ENCODE results near the gene APOBEC2. TPM values are rescaled to one million over a fixed set of nuclear protein-coding genes. Genes with fewer than 3 reads are reported as not detected.
A peak's percentile ranks its signal among the peaks of the same experiment; 100 is the strongest.

Gene APOBEC2
- total RNA-seq, 2 experiments from 2014 or later: not detected

- peaks cover 51% of the 10 kb centered on the region for H3K4me1 Mint-ChIP-seq (ENCODE audit: low read depth)
- Histone ChIP-seq H3K27ac (ENCODE audit: low read depth in 1 of 2, low read length in 2 of 2) (peak within 1 kb of the TSS; percentile 95 to 96), H3K4me3 (ENCODE audit: low read length) (peak within 1 kb of the TSS; percentile 70), H3K36me3 (ENCODE audit: insufficient read depth, low read length) (peaks cover 28% of the 10 kb centered on the region), H3K27me3 (ENCODE audit: control insufficient read depth in 1 of 2, insufficient read depth in 2 of 2, low read length in 2 of 2) (no peaks in the 10 kb centered on the region), H3K4me1 (ENCODE audit: insufficient read depth, low read length) (peaks cover 23% of the 10 kb centered on the region), H3K9me3 (ENCODE audit: control insufficient read depth in 1 of 2, insufficient read depth in 1 of 2, low read length in 2 of 2) (no peaks in the 10 kb centered on the region)
- DNase-seq (peak; percentile 99 to 100 (median 100)), ATAC-seq (ENCODE audit: poor library complexity) (peak; percentile 71)
- H3K9me3 Mint-ChIP-seq: no peaks in the 10 kb centered on the region
- H3K27ac Mint-ChIP-seq: peak within 1 kb of the TSS; percentile 88
- peak within 1 kb of the TSS; percentile 92 for H3K4me3 Mint-ChIP-seq
- intact Hi-C loops (cut with DNase I, micrococcal nuclease): loop anchor here (1.0 to 10.0 kb wide), 6 partner anchors 110 to 1957 kb away; partner anchors contain the start of genes FOXP4 (in 1 of the 2) and SAYSD1 (in 1 of the 2)
- no peak for TF ChIP-seq CTCF (IDR thresholded peaks at IDR 0.05)
- H3K27me3 Mint-ChIP-seq: no peaks in the 10 kb centered on the region
- ChIA-PET POLR2A (interaction anchor here (0.5 to 2.7 kb wide), 14 partner anchors 8 to 1958 kb away, joined by 3 to 25 read pairs (median 4); partner anchors contain the start of genes APOBEC2, SAYSD1 and TREML2), CTCF (interaction anchor here (0.6 to 1.3 kb wide), 3 partner anchors 16 to 715 kb away, joined by 3 to 4 read pairs (median 3); partner anchors contain the start of gene TOMM6)
- peaks cover 50% of the 10 kb centered on the region for H3K36me3 Mint-ChIP-seq (ENCODE audit: low read depth)
Observed at GRCh38 chr6:41071923-41072835, 19.2 kb downstream of the APOBEC2 start, which contains the start of gene OARD1. TSS of gene OARD1 (minus strand) at chr6:41072356. CDS start at chr6:41071634, 722 bp downstream.

- H3K27ac Mint-ChIP-seq: peak within 1 kb of the TSS; percentile 88
- peak within 1 kb of the TSS; percentile 93 for H3K4me3 Mint-ChIP-seq
- peak; percentile 62 for ATAC-seq (ENCODE audit: poor library complexity)
- H3K9me3 ChIP-seq (ENCODE audit: control insufficient read depth in 1 of 2, insufficient read depth in 1 of 2, low read length in 2 of 2): no peaks in the 10 kb centered on the region
- no peaks in the 10 kb centered on the region for H3K27me3 ChIP-seq (ENCODE audit: control insufficient read depth in 1 of 2, insufficient read depth in 2 of 2, low read length in 2 of 2)
- peaks cover 23% of the 10 kb centered on the region for H3K4me1 ChIP-seq (ENCODE audit: insufficient read depth, low read length)
- DNase-seq: peak in 10 of 14 experiments; percentile 100
- intact Hi-C loops (cut with DNase I, micrococcal nuclease): loop anchor here (1.0 to 10.0 kb wide), 6 partner anchors 109 to 1958 kb away; partner anchors contain the start of genes FOXP4 (in 1 of the 2) and SAYSD1 (in 1 of the 2)
- peak within 1 kb of the TSS; percentile 70 for H3K4me3 ChIP-seq (ENCODE audit: low read length)
- H3K36me3 ChIP-seq (ENCODE audit: insufficient read depth, low read length): peaks cover 21% of the 10 kb centered on the region
- H3K4me1 Mint-ChIP-seq (ENCODE audit: low read depth): peaks cover 51% of the 10 kb centered on the region
- peaks cover 43% of the 10 kb centered on the region for H3K36me3 Mint-ChIP-seq (ENCODE audit: low read depth)
- ChIA-PET POLR2A (interaction anchor here (0.5 to 2.7 kb wide), 10 partner anchors 8 to 1958 kb away, joined by 3 to 25 read pairs (median 4); partner anchors contain the start of genes APOBEC2, SAYSD1 and TREML2), CTCF (interaction anchor here (0.9 to 1.3 kb wide), 2 partner anchors 15 to 45 kb away, joined by 3 to 4 read pairs; no protein-coding TSS in a partner anchor)
- H3K27me3 Mint-ChIP-seq: no peaks in the 10 kb centered on the region
- no peak for TF ChIP-seq CTCF (IDR thresholded peaks at IDR 0.05)
- H3K9me3 Mint-ChIP-seq: no peaks in the 10 kb centered on the region
- peak within 1 kb of the TSS; percentile 95 to 96 for H3K27ac ChIP-seq (ENCODE audit: low read depth in 1 of 2, low read length in 2 of 2)
Observed at GRCh38 chr6:41072836-41073202, 19.8 kb downstream of the APOBEC2 start, which contains the start of gene NFYA. TSS of gene NFYA (plus strand) at chr6:41072974. CDS start at chr6:41079090, 6,116 bp downstream.

All from CD4-positive, alpha-beta T cell (primary cell).